Endothelial cell of umbilical vein (primary cell): Measurements from ENCODE around the gene NR1H4.

ENCODE experiments used
- CTCF ChIP-seq, 2 donors: IDR thresholded peaks; 1 replicate in 1 of 2; 2 replicates in 1 of 2; pipeline ENCODE4 v1.5.1; 2011; ENCODE audit warnings: low read length in 2 of 2, mild to moderate bottlenecking in 2 of 2, moderate library complexity in 2 of 2, control low read depth in 1 of 2, inconsistent platforms in 1 of 2, low read depth in 1 of 2; ENCODE audit not compliant: insufficient read depth in 1 of 2; ENCODE audit errors: extremely low read depth in 1 of 2
- EZH2 ChIP-seq: IDR thresholded peaks from 2 replicates; pipeline ENCODE4 v1.6.1; 2012; ENCODE audit warnings: borderline replicate concordance, low read depth, mild to moderate bottlenecking, moderate library complexity, low read length, inconsistent platforms; ENCODE audit not compliant: severe bottlenecking
- MAX ChIP-seq: IDR thresholded peaks from 2 replicates; pipeline ENCODE4 v1.6.1; 2011; ENCODE audit not compliant: insufficient read depth, insufficient read length

- TF ChIP-seq CTCF (IDR thresholded peaks at IDR 0.05; ENCODE audit: extremely low read depth in 1 of 2, insufficient read depth in 1 of 2, low read depth in 1 of 2, low read length in 2 of 2) = no peak
- TF ChIP-seq MAX = no peak
- TF ChIP-seq EZH2 = no peak
Measured at GRCh38 chr12:100433701-100434100, 40.0 kb upstream of the NR1H4 start.
